Colonic mucosa (tissue), 4 donors: Measurements from ENCODE around the gene HLA-A. TPM values are rescaled to one million over a fixed set of nuclear protein-coding genes. Genes with fewer than 3 reads are reported as not detected.

ENCODE experiments used
- DNase-seq: peaks from one replicate; pipeline ENCODE4 v3.0.0-alpha.2; 2020
- H3K27ac ChIP-seq: fragments of 200-600 bp; one replicate; pipeline ENCODE4 v1.8.0; 2021
- H3K27me3 ChIP-seq: fragments of 200-600 bp; one replicate; pipeline ENCODE4 v1.8.0; 2021
- H3K36me3 ChIP-seq: fragments of 200-600 bp; one replicate; pipeline ENCODE4 v1.8.0; 2021
- H3K4me1 ChIP-seq: fragments of 200-600 bp; one replicate; pipeline ENCODE4 v1.8.0; 2021; ENCODE audit warnings: mild to moderate bottlenecking
- H3K4me3 ChIP-seq: fragments of 200-600 bp; one replicate; pipeline ENCODE4 v1.8.0; 2021
- H3K9ac ChIP-seq, 2 donors: one replicate each; pipeline ENCODE4 v1.7.0; 2013; ENCODE audit warnings: control low read depth in 2 of 2, low read depth in 2 of 2, low read length in 2 of 2
- H3K9me3 ChIP-seq: fragments of 200-600 bp; one replicate; pipeline ENCODE4 v1.8.0; 2021
- intact Hi-C: fragments of 100-400 bp; cut with DNase I; formaldehyde crosslinking; loops from one replicate; pipeline ENCODE4 v1.14.1; 2022
- total RNA-seq, 2 donors: library from RNA; stranded (reverse); fragmentation: NEBNext Ultra II Directional in 1 of 2; extraction: Animal tissue kit (Norgen Biotek cat#: 25700) in 1 of 2; gene quantifications; one replicate each; pipeline ENCODE4 v1.2.1, GENCODE V29; 2021
- TF ChIP-seq, protein P1 (sequence below): fragments of 200-600 bp; IDR thresholded peaks from one replicate; pipeline ENCODE4 v1.8.0; 2022; ENCODE audit warnings: antibody characterized with exemption, mild to moderate bottlenecking
- donor health status: healthy.
- donor health status: DM: no; HTN: no; CAD: no.
- donor health status: DM: no; HTN: no; CAD: no.

The HLA-A gene
- total RNA-seq, 2 donors from 2014 or later = 1,045 to 1,898 TPM

DNA sequence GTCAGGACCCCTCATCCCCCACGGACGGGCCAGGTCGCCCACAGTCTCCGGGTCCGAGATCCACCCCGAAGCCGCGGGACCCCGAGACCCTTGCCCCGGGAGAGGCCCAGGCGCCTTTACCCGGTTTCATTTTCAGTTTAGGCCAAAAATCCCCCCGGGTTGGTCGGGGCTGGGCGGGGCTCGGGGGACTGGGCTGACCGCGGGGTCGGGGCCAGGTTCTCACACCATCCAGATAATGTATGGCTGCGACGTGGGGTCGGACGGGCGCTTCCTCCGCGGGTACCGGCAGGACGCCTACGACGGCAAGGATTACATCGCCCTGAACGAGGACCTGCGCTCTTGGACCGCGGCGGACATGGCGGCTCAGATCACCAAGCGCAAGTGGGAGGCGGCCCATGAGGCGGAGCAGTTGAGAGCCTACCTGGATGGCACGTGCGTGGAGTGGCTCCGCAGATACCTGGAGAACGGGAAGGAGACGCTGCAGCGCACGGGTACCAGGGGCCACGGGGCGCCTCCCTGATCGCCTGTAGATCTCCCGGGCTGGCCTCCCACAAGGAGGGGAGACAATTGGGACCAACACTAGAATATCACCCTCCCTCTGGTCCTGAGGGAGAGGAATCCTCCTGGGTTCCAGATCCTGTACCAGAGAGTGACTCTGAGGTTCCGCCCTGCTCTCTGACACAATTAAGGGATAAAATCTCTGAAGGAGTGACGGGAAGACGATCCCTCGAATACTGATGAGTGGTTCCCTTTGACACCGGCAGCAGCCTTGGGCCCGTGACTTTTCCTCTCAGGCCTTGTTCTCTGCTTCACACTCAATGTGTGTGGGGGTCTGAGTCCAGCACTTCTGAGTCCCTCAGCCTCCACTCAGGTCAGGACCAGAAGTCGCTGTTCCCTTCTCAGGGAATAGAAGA, 978 bp downstream of the HLA-A start:
- no peak for DNase-seq
- intact Hi-C loops = no loop called here
- peak overlapping the region; percentile 61 for H3K27ac ChIP-seq
- TF ChIP-seq, protein P1, sequence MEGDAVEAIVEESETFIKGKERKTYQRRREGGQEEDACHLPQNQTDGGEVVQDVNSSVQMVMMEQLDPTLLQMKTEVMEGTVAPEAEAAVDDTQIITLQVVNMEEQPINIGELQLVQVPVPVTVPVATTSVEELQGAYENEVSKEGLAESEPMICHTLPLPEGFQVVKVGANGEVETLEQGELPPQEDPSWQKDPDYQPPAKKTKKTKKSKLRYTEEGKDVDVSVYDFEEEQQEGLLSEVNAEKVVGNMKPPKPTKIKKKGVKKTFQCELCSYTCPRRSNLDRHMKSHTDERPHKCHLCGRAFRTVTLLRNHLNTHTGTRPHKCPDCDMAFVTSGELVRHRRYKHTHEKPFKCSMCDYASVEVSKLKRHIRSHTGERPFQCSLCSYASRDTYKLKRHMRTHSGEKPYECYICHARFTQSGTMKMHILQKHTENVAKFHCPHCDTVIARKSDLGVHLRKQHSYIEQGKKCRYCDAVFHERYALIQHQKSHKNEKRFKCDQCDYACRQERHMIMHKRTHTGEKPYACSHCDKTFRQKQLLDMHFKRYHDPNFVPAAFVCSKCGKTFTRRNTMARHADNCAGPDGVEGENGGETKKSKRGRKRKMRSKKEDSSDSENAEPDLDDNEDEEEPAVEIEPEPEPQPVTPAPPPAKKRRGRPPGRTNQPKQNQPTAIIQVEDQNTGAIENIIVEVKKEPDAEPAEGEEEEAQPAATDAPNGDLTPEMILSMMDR = no peak
- peak overlapping the region; percentile 46 for H3K4me3 ChIP-seq
- no peaks in the 10 kb centered on the region for H3K27me3 ChIP-seq
- no peaks in the 10 kb centered on the region for H3K9me3 ChIP-seq
- H3K36me3 ChIP-seq = no peaks in the 10 kb centered on the region
- no peaks in the 10 kb centered on the region for H3K4me1 ChIP-seq
- peak overlapping the region; percentile 88 to 91 for H3K9ac ChIP-seq

DNA sequence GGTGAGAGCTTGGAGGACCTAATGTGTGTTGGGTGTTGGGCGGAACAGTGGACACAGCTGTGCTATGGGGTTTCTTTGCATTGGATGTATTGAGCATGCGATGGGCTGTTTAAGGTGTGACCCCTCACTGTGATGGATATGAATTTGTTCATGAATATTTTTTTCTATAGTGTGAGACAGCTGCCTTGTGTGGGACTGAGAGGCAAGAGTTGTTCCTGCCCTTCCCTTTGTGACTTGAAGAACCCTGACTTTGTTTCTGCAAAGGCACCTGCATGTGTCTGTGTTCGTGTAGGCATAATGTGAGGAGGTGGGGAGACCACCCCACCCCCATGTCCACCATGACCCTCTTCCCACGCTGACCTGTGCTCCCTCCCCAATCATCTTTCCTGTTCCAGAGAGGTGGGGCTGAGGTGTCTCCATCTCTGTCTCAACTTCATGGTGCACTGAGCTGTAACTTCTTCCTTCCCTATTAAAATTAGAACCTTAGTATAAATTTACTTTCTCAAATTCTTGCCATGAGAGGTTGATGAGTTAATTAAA, 3.0 kb downstream of the HLA-A start:
- no peak overlapping the region for H3K4me3 ChIP-seq
- intact Hi-C loops = no loop called here
- no peaks in the 10 kb centered on the region for H3K27me3 ChIP-seq
- TF ChIP-seq, protein P1 = no peak
- H3K9ac ChIP-seq = no peak overlapping the region
- H3K27ac ChIP-seq = no peak overlapping the region
- no peaks in the 10 kb centered on the region for H3K9me3 ChIP-seq
- no peak for DNase-seq
- no peaks in the 10 kb centered on the region for H3K36me3 ChIP-seq
- no peaks in the 10 kb centered on the region for H3K4me1 ChIP-seq

DNA sequence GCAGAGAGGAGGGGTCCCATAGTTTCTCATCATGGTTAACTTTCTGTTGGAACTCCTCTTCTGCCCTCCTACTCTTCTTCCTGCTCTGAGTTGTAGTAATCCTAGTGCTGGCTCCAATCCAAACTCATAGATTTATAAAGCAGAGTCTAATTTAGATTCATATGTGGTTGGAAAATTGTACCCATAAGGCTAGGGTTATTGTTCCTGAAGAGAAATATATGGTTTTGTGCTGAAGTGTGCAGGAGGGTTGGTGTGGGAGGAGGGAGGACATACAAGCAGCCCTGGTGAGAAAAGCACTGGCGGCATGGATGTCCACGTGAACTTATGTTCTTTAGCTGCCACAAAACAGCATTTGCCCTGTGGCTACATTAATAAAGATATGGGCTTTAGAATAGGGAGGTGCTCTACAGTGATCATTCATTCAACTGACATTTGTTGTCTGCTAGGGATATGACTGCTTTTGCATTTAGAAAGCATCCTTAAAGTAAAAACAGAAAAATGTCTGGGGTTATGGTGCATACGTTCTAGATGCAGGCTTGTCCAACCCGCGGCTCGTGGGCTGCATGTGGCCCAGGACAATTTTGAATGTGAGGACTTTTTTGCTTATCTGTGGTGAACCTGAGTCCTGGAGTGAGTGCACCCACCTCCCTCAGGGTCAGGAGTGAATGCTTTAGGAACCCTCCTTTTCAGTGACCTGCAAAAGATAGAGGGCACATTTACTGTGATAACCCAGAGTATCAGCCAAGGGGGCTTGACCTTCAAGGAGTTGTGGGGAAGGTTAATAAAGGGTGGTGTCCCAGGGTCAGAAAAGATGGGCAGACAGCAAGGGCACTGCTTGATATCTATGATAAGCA, 4.1 kb downstream of the HLA-A start:
- intact Hi-C loops = no loop called here
- H3K9me3 ChIP-seq = no peaks in the 10 kb centered on the region
- H3K9ac ChIP-seq = no peak overlapping the region
- DNase-seq = no peak
- no peaks in the 10 kb centered on the region for H3K36me3 ChIP-seq
- no peaks in the 10 kb centered on the region for H3K4me1 ChIP-seq
- no peaks in the 10 kb centered on the region for H3K27me3 ChIP-seq
- TF ChIP-seq, protein P1 = no peak
- no peak overlapping the region for H3K27ac ChIP-seq
- no peak overlapping the region for H3K4me3 ChIP-seq

DNA sequence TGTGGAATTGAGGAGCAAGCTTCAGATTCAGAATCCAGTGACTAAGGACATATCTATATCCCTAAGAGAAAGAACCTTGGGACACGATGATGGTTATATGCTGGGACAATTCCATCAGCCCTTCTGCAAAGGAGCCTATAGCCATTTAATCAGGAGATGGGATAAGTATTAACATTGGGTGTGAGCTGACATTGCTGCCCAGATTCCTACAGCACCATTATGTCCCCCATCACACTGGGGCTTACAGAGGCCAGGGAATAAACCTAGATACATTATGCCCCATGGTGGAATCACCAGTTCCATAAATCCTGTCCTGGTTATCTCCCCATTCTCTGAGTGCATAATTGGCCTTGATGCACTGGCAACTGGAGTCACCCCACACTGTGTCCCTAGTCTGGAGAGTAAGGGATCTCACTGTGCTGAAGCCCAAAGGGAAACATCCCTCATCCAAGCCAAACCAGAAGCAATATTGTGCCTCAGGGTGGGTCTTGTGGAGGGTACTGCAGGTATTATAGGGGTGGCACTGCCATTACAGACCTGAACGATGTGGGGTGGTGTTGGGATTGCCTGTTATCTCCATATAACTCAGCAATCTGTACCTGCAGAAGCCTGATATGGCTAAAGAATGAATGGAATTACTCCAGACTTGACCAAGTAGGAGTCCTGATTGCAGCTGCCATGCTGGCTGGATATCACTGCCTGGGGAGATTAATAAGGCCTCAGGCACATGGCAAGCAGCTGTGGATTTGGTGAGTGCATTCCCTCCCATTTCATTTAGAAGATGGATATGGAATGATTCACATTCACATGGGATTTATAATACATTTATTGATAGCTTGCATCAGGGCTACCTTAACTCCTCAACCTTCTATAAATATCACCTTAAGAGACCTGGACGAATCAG, 5.0 kb downstream of the HLA-A start:
- TF ChIP-seq, protein P1 = no peak
- no peak overlapping the region for H3K4me3 ChIP-seq
- intact Hi-C loops = no loop called here

More for the DNA sequence above, 5.0 kb downstream of the HLA-A start:
- Histone ChIP-seq H3K27me3 (no peaks in the 10 kb centered on the region), H3K36me3 (no peaks in the 10 kb centered on the region), H3K9ac (no peak overlapping the region), H3K9me3 (no peaks in the 10 kb centered on the region), H3K4me1 (no peaks in the 10 kb centered on the region), H3K27ac (no peak overlapping the region)
- no peak for DNase-seq
